Umbilical cord (tissue), 2 donors: ENCODE data around the gene ALOX12. TPM values are rescaled to one million over a fixed set of nuclear protein-coding genes. Genes with fewer than 3 reads are reported as not detected.
"Not testable (repeated sequence)": the region's sequence is repeated elsewhere in the genome, so short reads cannot be mapped to it uniquely, and the experiment has no call there.

Source experiments
- DNase-seq: peaks from one replicate; pipeline ENCODE4 v3.0.0-alpha.2; 2015; ENCODE audit warnings: low spot score
- total RNA-seq: library from RNA; depleted of rRNA; stranded (reverse); fragments of >200 nt; gene quantifications from one replicate; pipeline ENCODE4 v1.2.3, GENCODE V29; 2014; ENCODE audit warnings: low replicate concordance; ENCODE audit not compliant: insufficient read depth

The ALOX12 gene, protein sequence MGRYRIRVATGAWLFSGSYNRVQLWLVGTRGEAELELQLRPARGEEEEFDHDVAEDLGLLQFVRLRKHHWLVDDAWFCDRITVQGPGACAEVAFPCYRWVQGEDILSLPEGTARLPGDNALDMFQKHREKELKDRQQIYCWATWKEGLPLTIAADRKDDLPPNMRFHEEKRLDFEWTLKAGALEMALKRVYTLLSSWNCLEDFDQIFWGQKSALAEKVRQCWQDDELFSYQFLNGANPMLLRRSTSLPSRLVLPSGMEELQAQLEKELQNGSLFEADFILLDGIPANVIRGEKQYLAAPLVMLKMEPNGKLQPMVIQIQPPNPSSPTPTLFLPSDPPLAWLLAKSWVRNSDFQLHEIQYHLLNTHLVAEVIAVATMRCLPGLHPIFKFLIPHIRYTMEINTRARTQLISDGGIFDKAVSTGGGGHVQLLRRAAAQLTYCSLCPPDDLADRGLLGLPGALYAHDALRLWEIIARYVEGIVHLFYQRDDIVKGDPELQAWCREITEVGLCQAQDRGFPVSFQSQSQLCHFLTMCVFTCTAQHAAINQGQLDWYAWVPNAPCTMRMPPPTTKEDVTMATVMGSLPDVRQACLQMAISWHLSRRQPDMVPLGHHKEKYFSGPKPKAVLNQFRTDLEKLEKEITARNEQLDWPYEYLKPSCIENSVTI
- not detected for total RNA-seq

DNA sequence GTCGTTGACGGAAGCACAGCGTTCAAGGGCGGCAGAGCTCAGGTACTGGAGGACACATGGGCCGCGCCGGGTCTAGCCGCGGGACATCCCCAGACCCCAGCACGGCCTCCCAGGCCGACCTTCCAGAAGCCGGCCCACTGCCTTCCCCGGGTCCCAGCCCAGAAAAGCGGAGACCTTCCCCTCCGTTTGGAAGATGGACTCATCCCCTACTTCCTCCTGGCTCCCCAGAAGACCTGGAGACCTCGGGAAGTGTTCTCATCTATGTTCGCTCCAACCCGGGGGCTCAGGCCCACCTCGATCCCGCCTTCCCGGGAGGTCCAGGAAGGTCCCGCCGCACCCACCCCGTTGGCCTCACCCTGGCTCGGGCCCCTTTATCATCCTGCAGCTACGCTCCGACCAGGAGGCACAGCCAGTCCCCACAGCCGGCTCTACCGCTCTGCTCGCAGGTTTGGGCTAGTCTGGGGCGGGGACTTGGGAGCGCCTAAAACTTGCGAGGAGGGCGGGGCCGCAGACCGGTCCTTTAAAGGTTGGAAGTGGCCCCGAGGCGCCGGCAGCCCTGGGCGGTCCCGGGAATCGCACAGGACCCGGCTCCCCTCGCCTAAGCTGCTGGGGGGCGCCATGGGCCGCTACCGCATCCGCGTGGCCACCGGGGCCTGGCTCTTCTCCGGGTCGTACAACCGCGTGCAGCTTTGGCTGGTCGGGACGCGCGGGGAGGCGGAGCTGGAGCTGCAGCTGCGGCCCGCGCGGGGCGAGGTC, at the start of gene ALOX12:
TSS of gene ALOX12 (plus strand) at position 550 of the 756 bp plus-strand sequence. CDS start at position 619, 69 bp downstream.
- peak; percentile 27 for DNase-seq

DNA sequence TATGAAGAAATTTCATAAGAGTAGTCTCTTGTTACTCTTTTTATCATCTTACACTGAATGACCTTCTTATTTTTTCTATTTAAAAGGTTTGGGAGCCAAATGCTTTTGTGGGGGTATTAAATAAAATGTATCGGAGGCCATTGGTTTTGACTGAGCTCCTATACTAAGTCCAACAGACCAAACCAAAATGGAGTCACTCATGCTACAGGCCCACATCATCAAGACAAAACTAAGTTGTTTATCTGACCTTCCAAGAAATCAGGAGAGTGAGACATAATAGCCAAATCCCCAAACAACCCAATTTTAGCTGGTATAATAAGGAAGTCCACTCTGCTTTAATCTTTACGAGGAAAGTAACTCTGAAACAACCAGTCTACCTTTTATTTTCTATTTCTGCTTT, 48.1 kb upstream of the ALOX12 start:
- no peak for DNase-seq

- DNase-seq, result no peak
Measured at GRCh38 chr17:6948562-6948961, 47.3 kb upstream of the ALOX12 start.

GRCh38 chr17:6948976-6949375, 46.9 kb upstream of the ALOX12 start:
- DNase-seq, result no peak

- DNase-seq, result not testable (repeated sequence)
Measured at GRCh38 chr17:6950938-6951337, 44.9 kb upstream of the ALOX12 start.

- no peak for DNase-seq
Measured at GRCh38 chr17:6953689-6954088, 42.2 kb upstream of the ALOX12 start.

GRCh38 chr17:6959700-6960099, 36.1 kb upstream of the ALOX12 start:
- DNase-seq, result no peak

DNA sequence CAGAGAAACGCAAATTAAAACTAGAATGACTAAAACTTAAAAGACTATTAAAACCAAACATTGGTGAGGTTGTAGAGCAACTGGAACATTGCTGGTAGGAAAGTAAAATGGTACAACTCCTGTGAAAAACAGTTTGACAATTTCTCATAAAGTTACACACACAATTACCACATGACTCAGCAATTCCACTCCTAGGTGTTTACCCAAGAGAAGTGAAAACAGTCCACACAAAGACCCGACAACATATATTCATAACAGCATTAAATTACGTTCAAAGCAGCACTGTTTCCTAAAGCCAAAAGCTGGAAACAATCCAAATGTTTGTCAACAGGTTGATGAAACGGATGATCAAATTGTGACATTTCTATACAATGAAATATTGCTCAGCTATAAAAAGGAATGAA, 26.5 kb upstream of the ALOX12 start:
- no peak for DNase-seq

GRCh38 chr17:6970992-6971391, 24.9 kb upstream of the ALOX12 start:
- no peak for DNase-seq

GRCh38 chr17:6979440-6979839, 16.4 kb upstream of the ALOX12 start:
- not testable (repeated sequence) for DNase-seq

- DNase-seq, result no peak
Measured at GRCh38 chr17:6981426-6981825, 14.4 kb upstream of the ALOX12 start.

DNA sequence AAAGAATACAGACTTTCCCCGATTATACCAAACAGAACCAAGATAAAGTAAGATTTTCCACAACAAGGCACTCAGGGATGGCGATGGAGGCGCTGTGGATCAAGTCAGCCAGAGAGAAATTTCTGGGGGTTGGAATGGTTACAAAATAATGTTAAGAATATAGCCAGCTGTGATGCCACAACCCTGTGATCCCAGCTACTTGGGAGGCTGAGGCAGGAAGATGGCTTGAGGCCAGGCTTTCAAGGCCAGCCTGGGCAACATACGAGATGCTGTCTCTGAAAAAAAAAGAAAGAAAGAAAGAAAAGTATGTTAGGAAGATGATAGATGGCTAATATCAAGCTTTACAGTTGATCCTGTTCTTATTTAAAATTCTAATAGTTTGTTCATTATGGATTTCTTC, 10.6 kb upstream of the ALOX12 start:
- DNase-seq, result no peak

GRCh38 chr17:6986676-6987075, 9.2 kb upstream of the ALOX12 start:
- DNase-seq, result no peak

GRCh38 chr17:6989779-6990178, 6.1 kb upstream of the ALOX12 start:
- DNase-seq, result no peak

- not testable (repeated sequence) for DNase-seq
Measured at GRCh38 chr17:6993613-6994056, 2.2 kb upstream of the ALOX12 start.

DNA sequence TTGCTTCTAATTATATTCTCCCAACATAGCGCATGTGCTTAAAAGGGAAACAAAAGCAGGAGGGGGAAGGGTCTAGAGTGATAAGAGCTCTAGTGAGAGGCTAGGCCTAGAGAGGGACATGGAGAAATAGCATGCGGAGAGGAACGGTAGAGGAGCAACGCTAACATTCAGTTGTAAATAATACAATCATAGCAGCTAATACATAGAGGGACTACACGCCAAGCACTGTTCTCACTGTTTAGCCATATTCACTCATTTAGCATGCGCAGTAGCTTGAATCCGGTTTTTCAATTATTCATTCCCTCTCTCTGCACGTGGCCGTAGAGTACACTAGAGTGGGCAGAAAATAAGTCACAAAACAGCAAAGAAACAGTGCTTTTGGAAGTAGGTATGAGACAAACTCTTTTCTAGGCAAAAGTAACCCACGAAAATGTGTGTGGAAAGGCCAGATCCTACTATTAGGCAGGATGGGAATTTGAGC, 1.7 kb upstream of the ALOX12 start:
- no peak for DNase-seq

GRCh38 chr17:6994666-6995256, 1.1 kb upstream of the ALOX12 start:
- DNase-seq, result no peak

- no peak for DNase-seq
Measured at GRCh38 chr17:6996256-6997011, 585 bp downstream of the ALOX12 start.

DNA sequence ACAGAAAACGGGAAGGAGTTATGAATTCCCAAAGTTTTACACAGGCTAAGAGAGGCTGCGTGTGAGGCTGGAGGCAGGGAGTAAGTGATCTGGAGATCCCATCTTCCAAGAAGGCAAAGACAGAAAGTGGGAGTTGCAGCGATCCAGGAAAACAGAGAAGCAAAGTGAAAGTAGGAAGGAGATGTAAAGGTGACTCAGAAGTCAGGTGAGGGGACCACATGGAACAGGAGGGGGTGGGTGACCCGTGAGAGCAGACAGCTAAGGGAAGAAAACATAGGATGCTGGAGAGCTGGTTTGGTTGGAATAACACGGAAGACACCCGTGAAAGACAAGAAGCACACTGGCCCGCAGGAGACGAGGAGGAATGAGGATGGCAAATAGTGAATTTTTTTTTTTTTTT, 1.3 kb downstream of the ALOX12 start:
- DNase-seq, result no peak

- DNase-seq, result no peak
Measured at GRCh38 chr17:6998855-6999508, 3.1 kb downstream of the ALOX12 start.
